Right atrium auricular region (tissue), 2 donors: ENCODE data around the gene KCTD16. TPM values are rescaled to one million over a fixed set of nuclear protein-coding genes. Genes with fewer than 3 reads are reported as not detected.

Source experiments
- DNase-seq: peaks from one replicate; pipeline ENCODE4 v3.0.0-alpha.2; 2019; ENCODE audit warnings: low spot score
- H3K27ac ChIP-seq, 2 donors: fragments of 200-600 bp; sonication (generic); 1 replicate in 1 of 2; 2 replicates in 1 of 2; pipeline ENCODE4 v1.5.1; 2016 to 2019
- H3K27me3 ChIP-seq, 2 donors: fragments of 200-600 bp; sonication (generic); one replicate each; pipeline versions ENCODE4 v1.5.1 to v1.6.0; 2017 to 2019
- H3K36me3 ChIP-seq: fragments of 200-600 bp; sonication (generic); one replicate; pipeline ENCODE4 v1.5.1; 2016
- H3K4me1 ChIP-seq, 2 donors: fragments of 200-600 bp; sonication (generic); one replicate each; pipeline versions ENCODE4 v1.5.1 to v1.6.0; 2017 to 2019
- H3K4me3 ChIP-seq, 2 donors: fragments of 200-600 bp; sonication (generic); 1 replicate in 1 of 2; 2 replicates in 1 of 2; pipeline ENCODE4 v1.5.1; 2017 to 2019; ENCODE audit warnings: mild to moderate bottlenecking in 1 of 2, moderate library complexity in 1 of 2
- H3K9me3 ChIP-seq, 2 donors: fragments of 200-600 bp; sonication (generic); one replicate each; pipeline ENCODE4 v1.5.1; 2019
- total RNA-seq, 2 donors: library from RNA; depleted of rRNA; stranded (reverse); fragments of >200 nt; gene quantifications; one replicate each; pipeline ENCODE4 v1.1.0, GENCODE V29; 2016
- TF ChIP-seq, protein P1 (sequence below), 2 donors: fragments of 200-600 bp; sonication (generic); IDR thresholded peaks; one replicate each; pipeline ENCODE4 v1.5.1; 2019; ENCODE audit warnings: antibody characterized with exemption in 2 of 2

KCTD16 gene
- total RNA-seq, 2 donors from 2014 or later, result 0.04 to 0.28 TPM

DNA sequence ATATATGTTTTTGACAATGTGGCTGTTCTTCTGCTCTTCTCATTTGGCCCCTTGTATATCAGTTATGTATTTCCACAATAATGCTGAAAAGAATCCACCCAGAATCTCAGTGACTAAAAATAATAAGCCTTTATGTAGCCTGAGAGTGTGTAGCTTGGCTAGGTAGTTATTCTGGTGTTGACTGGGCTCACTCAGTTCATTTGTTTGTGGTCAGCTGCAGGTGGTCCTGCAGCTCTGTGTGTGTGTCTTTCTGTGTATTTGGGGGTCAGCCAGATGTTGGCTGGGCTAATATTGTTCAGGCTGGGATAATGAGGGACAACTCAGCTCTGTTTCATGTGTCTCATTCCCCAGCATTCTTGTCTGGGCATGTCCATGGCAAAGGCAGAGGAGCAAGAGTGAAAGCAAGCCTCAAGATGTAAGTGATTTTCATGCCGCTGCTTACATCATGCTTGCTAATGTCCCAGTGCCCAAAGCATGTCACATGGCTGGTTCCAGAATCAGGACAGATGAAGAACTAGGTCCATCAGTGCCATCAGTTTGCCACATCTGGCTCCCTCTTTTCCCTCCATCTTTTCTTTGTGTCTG, 162.8 kb downstream of the KCTD16 start:
- Histone ChIP-seq H3K27ac (no peak overlapping the region), H3K36me3 (no peaks in the 10 kb centered on the region), H3K4me3 (no peak overlapping the region), H3K27me3 (no peaks in the 10 kb centered on the region), H3K9me3 (no peaks in the 10 kb centered on the region), H3K4me1 (no peaks in the 10 kb centered on the region)
- no peak for DNase-seq
- TF ChIP-seq, protein P1, sequence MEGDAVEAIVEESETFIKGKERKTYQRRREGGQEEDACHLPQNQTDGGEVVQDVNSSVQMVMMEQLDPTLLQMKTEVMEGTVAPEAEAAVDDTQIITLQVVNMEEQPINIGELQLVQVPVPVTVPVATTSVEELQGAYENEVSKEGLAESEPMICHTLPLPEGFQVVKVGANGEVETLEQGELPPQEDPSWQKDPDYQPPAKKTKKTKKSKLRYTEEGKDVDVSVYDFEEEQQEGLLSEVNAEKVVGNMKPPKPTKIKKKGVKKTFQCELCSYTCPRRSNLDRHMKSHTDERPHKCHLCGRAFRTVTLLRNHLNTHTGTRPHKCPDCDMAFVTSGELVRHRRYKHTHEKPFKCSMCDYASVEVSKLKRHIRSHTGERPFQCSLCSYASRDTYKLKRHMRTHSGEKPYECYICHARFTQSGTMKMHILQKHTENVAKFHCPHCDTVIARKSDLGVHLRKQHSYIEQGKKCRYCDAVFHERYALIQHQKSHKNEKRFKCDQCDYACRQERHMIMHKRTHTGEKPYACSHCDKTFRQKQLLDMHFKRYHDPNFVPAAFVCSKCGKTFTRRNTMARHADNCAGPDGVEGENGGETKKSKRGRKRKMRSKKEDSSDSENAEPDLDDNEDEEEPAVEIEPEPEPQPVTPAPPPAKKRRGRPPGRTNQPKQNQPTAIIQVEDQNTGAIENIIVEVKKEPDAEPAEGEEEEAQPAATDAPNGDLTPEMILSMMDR (IDR thresholded peaks at IDR 0.05), result no peak

DNA sequence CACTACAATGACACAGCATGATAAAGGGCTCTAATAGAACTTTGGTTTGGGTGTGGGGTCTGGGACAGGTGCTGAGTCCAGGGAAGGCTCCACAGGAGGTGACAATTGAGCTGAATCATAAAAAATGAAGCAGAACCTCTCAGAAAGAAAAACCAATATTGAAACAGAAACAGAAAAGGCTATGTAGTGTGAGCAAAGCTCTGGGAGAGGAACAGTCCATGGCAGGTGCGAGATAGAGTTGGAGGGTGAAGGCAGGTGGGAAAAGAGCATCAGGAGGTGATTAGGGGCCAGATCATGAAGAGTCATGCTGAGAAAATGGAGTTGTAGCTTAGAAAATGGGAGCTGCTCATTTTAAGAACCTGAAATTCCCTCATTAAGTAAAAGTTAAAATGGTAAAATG, 164.9 kb downstream of the KCTD16 start:
- H3K9me3 ChIP-seq, result no peaks in the 10 kb centered on the region
- no peak for DNase-seq
- no peaks in the 10 kb centered on the region for H3K4me1 ChIP-seq
- no peaks in the 10 kb centered on the region for H3K36me3 ChIP-seq
- TF ChIP-seq, protein P1 (IDR thresholded peaks at IDR 0.05), result no peak
- no peak overlapping the region for H3K4me3 ChIP-seq
- H3K27me3 ChIP-seq, result no peaks in the 10 kb centered on the region
- H3K27ac ChIP-seq, result no peak overlapping the region

DNA sequence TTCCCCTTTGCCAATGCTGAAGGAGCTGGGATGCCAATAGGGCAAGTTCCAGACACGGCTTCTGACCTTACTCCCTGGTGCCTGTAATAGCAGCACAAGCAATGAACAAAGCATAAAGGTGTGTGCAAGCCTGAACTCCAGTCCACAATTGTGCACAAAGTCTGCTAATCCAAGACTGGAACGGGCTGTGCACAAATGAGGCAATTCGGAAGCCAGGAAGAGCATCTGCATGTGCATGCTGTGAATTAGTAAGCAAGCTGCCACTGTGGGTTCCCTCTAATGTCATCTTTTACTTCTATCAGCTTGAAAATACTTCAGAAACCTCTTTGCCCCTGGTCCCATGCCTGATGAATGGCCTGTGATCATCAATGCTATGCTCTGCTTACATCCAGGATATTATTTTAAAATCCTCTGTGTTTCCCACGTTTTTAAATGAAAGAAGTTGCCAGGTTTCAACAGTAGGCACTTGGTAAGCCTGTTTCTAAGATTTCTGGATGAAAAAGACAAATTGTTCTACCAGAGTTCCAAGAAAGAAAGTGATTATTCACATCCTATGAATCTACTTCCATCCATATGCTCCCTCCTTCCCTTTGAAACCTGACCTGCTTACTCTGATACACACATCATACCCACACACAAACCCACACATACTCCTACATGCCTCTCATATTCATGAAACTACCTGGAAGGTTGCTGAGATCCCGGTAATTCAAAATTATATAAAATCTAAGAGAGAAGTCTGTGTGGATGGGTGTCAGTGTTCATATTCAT, 165.7 kb downstream of the KCTD16 start:
- Histone ChIP-seq H3K4me1 (no peaks in the 10 kb centered on the region), H3K27ac (no peak overlapping the region), H3K27me3 (no peaks in the 10 kb centered on the region), H3K9me3 (no peaks in the 10 kb centered on the region), H3K4me3 (no peak overlapping the region), H3K36me3 (no peaks in the 10 kb centered on the region)
- no peak for DNase-seq
- TF ChIP-seq, protein P1 (IDR thresholded peaks at IDR 0.05), result no peak

DNA sequence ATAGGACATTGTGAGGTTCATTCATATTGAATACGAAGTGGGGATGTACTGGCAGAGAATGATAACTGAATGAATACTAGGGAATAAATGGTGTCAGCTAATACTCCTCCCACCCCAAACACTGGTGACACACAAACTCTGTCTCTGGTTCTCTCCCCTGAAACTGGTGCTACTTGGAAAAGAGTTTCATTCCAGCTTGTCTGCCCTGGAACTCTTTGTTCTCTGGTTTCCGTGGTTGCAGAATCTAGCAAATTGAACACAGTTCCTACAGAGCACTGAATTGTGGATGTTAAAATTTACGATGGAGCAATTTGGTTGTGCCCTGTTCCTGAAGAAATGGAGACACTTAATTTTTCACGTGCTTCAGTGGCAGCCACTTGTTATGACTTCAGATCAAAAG, 181.7 kb downstream of the KCTD16 start:
- H3K9me3 ChIP-seq, result no peaks in the 10 kb centered on the region
- TF ChIP-seq, protein P1 (IDR thresholded peaks at IDR 0.05), result no peak
- H3K36me3 ChIP-seq, result no peaks in the 10 kb centered on the region
- H3K4me3 ChIP-seq, result no peak overlapping the region
- no peaks in the 10 kb centered on the region for H3K27me3 ChIP-seq
- no peak overlapping the region for H3K27ac ChIP-seq
- H3K4me1 ChIP-seq, result no peaks in the 10 kb centered on the region
- DNase-seq, result no peak

DNA sequence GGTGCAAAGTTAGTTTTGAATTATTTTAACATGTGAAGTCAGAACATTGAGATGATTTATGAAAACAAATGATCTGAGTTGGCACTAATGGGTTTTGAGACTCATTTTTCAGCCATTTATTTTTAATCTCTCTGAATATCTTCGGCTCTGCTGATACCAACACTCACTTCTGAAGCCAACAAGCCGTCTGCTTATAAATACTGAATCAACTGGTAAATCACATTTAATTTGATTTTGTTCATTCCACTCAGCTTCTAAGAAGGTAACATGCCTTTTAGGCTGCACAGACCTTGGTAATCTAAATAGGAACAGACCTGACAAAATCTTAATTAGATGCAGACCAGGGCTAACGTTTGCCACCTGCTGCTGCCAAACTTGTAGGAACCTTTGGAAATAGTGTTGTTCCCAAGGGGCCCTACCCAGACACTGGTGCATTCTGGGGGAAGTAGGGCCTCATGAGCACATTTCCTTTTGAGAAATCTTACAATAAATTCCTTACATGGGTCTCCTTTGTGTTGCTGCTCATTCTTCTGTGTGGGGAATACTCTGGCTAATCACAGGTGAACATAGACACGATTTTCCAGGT, 182.2 kb downstream of the KCTD16 start:
- H3K27ac ChIP-seq, result no peak overlapping the region
- H3K36me3 ChIP-seq, result no peaks in the 10 kb centered on the region
- H3K4me3 ChIP-seq, result no peak overlapping the region
- H3K4me1 ChIP-seq, result no peaks in the 10 kb centered on the region
- H3K27me3 ChIP-seq, result no peaks in the 10 kb centered on the region
- DNase-seq, result no peak
- H3K9me3 ChIP-seq, result no peaks in the 10 kb centered on the region
- TF ChIP-seq, protein P1 (IDR thresholded peaks at IDR 0.05), result no peak
